Natural killer cell (primary cell): ENCODE measurements around the gene LPAR1. TPM values are rescaled to one million over a fixed set of nuclear protein-coding genes. Genes with fewer than 3 reads are reported as not detected.
"Not testable (repeated sequence)": the region's sequence is repeated elsewhere in the genome, so short reads cannot be mapped to it uniquely, and the experiment has no call there.

ENCODE experiments used
- ATAC-seq, 3 donors: fragments of 150-1000 bp in 2 of 3; fragments of 200-7000 bp in 1 of 3; cut with Tn5 transposase; 1 replicate in 1 of 3; 2 replicates in 2 of 3; pipeline ENCODE4 v1.10.0; 2021; ENCODE audit warnings: mild to moderate bottlenecking in 2 of 3, moderate library complexity in 2 of 3
- DNase-seq, 2 donors: peaks; one replicate each; pipeline versions ENCODE4 v3.0.0 to v3.0.0-alpha.2; 2013 to 2021; ENCODE audit warnings: mixed read lengths in 1 of 2
- H3K27ac ChIP-seq: one replicate; pipeline ENCODE4 v1.5.1; 2013; ENCODE audit warnings: mild to moderate bottlenecking, low read length
- H3K27me3 ChIP-seq: one replicate; pipeline ENCODE4 v1.6.1; 2013; ENCODE audit warnings: low read length; ENCODE audit not compliant: control insufficient read depth, insufficient read depth
- H3K36me3 ChIP-seq: one replicate; pipeline ENCODE4 v1.6.1; 2013; ENCODE audit warnings: low read length; ENCODE audit not compliant: control insufficient read depth, insufficient read depth
- H3K4me1 ChIP-seq: one replicate; pipeline ENCODE4 v1.6.1; 2013; ENCODE audit warnings: low read length; ENCODE audit not compliant: control insufficient read depth, insufficient read depth
- H3K4me3 ChIP-seq: one replicate; pipeline ENCODE4 v1.5.1; 2013; ENCODE audit warnings: low read length
- H3K9me3 ChIP-seq: one replicate; pipeline ENCODE4 v1.6.1; 2013; ENCODE audit warnings: low read length; ENCODE audit not compliant: control insufficient read depth, insufficient read depth
- H3K27ac Mint-ChIP-seq, 2 donors: one replicate each; pipeline ENCODE4 v1.8.0; 2022; ENCODE audit warnings: mild to moderate bottlenecking in 2 of 2, mixed read lengths in 2 of 2, moderate library complexity in 1 of 2
- H3K27me3 Mint-ChIP-seq, 2 donors: one replicate each; pipeline ENCODE4 v1.8.0; 2022; ENCODE audit warnings: low read depth in 2 of 2, mixed read lengths in 2 of 2
- H3K36me3 Mint-ChIP-seq: one replicate; pipeline ENCODE4 v1.8.0; 2022; ENCODE audit warnings: mixed read lengths
- H3K4me1 Mint-ChIP-seq, 2 donors: one replicate each; pipeline ENCODE4 v1.8.0; 2022; ENCODE audit warnings: mixed read lengths in 2 of 2
- H3K4me3 Mint-ChIP-seq: one replicate; pipeline ENCODE4 v1.8.0; 2022; ENCODE audit warnings: mild to moderate bottlenecking, moderate library complexity, mixed read lengths
- H3K9me3 Mint-ChIP-seq, 2 donors: one replicate each; pipeline ENCODE4 v1.8.0; 2022; ENCODE audit warnings: mixed read lengths in 2 of 2
- CTCF ChIP-seq: fragments of 200-600 bp; IDR thresholded peaks from one replicate; pipeline ENCODE4 v1.8.0; 2022; ENCODE audit warnings: antibody characterized with exemption
- WGBS: methylation state at CpG from one replicate; pipeline ENCODE4 v1.1.7; 2013; ENCODE audit warnings: missing lambda C conversion rate; ENCODE audit not compliant: insufficient coverage; 5-methylcytosine and 5-hydroxymethylcytosine counted together
- intact Hi-C: fragments of 100-400 bp; cut with micrococcal nuclease; formaldehyde crosslinking; loops from one replicate; pipeline ENCODE4 v1.14.2; 2022
- total RNA-seq, 4 donors: library from RNA; stranded (reverse); fragments of 120-200 nt in 1 of 4; gene quantifications; one replicate each; pipeline versions ENCODE4 v1.2.3 to v1.2.4, GENCODE V29; 2013 to 2022

Gene LPAR1
- total RNA-seq, 3 donors from 2014 or later (not counting 1 experiment from before 2014, with no cell fraction given) = 0.48 to 0.50 TPM; not detected in 1

- H3K27me3 ChIP-seq = no peaks in the 10 kb centered on the region
- no peak overlapping the region for H3K27ac Mint-ChIP-seq
- DNase-seq (no peak), ATAC-seq (no peak)
- H3K4me1 ChIP-seq = no peaks in the 10 kb centered on the region
- H3K4me3 ChIP-seq = no peak overlapping the region
- intact Hi-C loops = no loop called here
- no peaks in the 10 kb centered on the region for H3K36me3 ChIP-seq
- no peak overlapping the region for H3K4me3 Mint-ChIP-seq
- no peaks in the 10 kb centered on the region for H3K9me3 ChIP-seq
- no peak for TF ChIP-seq CTCF
- H3K9me3 Mint-ChIP-seq = peaks cover 0 to 11% of the 10 kb centered on the region in 2 donors
- H3K27ac ChIP-seq = no peak overlapping the region
- no peaks in the 10 kb centered on the region for H3K4me1 Mint-ChIP-seq
- no peaks in the 10 kb centered on the region for H3K27me3 Mint-ChIP-seq
- WGBS = 84% methylated on average over 2 of the region's 3 CpGs
- H3K36me3 Mint-ChIP-seq = no peaks in the 10 kb centered on the region
These were observed 205.3 kb downstream of the LPAR1 start for GRCh38 chr9:110832926-110833325.

GRCh38 chr9:110830495-110830894 is 207.8 kb downstream of the LPAR1 start:
- no peak overlapping the region for H3K4me3 Mint-ChIP-seq
- no peaks in the 10 kb centered on the region for H3K36me3 Mint-ChIP-seq
- H3K27me3 ChIP-seq = no peaks in the 10 kb centered on the region
- no peak for TF ChIP-seq CTCF
- H3K4me3 ChIP-seq = no peak overlapping the region
- no peak overlapping the region for H3K27ac ChIP-seq
- ATAC-seq = no peak
- 93% methylated on average over 21 of the region's 21 CpGs for WGBS
- peaks cover 0 to 6% of the 10 kb centered on the region in 2 donors for H3K9me3 Mint-ChIP-seq
- no peaks in the 10 kb centered on the region for H3K9me3 ChIP-seq
- DNase-seq = no peak
- no peaks in the 10 kb centered on the region for H3K36me3 ChIP-seq
- intact Hi-C loops = no loop called here
- H3K4me1 ChIP-seq = no peaks in the 10 kb centered on the region
- no peaks in the 10 kb centered on the region for H3K4me1 Mint-ChIP-seq
- no peak overlapping the region for H3K27ac Mint-ChIP-seq
- no peaks in the 10 kb centered on the region for H3K27me3 Mint-ChIP-seq

- Mint-ChIP-seq H3K4me3 (no peak overlapping the region), H3K36me3 (no peaks in the 10 kb centered on the region), H3K27ac (no peak overlapping the region), H3K4me1 (no peaks in the 10 kb centered on the region), H3K9me3 (peaks cover 6 to 9% of the 10 kb centered on the region in 2 donors), H3K27me3 (no peaks in the 10 kb centered on the region)
- Histone ChIP-seq H3K27ac (no peak overlapping the region), H3K36me3 (no peaks in the 10 kb centered on the region), H3K27me3 (no peaks in the 10 kb centered on the region), H3K9me3 (no peaks in the 10 kb centered on the region), H3K4me3 (no peak overlapping the region), H3K4me1 (no peaks in the 10 kb centered on the region)
- ATAC-seq = no peak
- 88% methylated on average over 3 of the region's 3 CpGs for WGBS
- TF ChIP-seq CTCF = no peak
- intact Hi-C loops = no loop called here
- no peak for DNase-seq
These were observed 210.0 kb downstream of the LPAR1 start for GRCh38 chr9:110828264-110828663.

- H3K27me3 ChIP-seq, H3K4me3 Mint-ChIP-seq, H3K9me3 Mint-ChIP-seq, H3K27me3 Mint-ChIP-seq, H3K9me3 ChIP-seq, H3K4me1 ChIP-seq, intact Hi-C loops, H3K4me1 Mint-ChIP-seq, H3K36me3 Mint-ChIP-seq, H3K27ac ChIP-seq, H3K36me3 ChIP-seq, ATAC-seq, H3K4me3 ChIP-seq, H3K27ac Mint-ChIP-seq, DNase-seq: not testable (repeated sequence)
- WGBS = 81% methylated on average over 7 of the region's 9 CpGs
These were observed 211.9 kb downstream of the LPAR1 start for GRCh38 chr9:110826400-110826799.
